CD14-positive monocyte (primary cell): ENCODE measurements around the gene UNG. TPM values are rescaled to one million over a fixed set of nuclear protein-coding genes. Genes with fewer than 3 reads are reported as not detected.
"Not testable (repeated sequence)": the region's sequence is repeated elsewhere in the genome, so short reads cannot be mapped to it uniquely, and the experiment has no call there.

Experiments
- DNase-seq, 3 donors: peaks; one replicate each; pipeline ENCODE4 v3.0.0-alpha.2; 2011 to 2022
- H2AFZ ChIP-seq: 2 replicates; pipeline ENCODE4 v1.6.0; 2012; ENCODE audit warnings: mild to moderate bottlenecking, low read depth, low read length, inconsistent platforms; ENCODE audit not compliant: insufficient read depth, poor library complexity, severe bottlenecking
- H3K27ac ChIP-seq, 2 donors: 1 replicate in 1 of 2; 2 replicates in 1 of 2; pipeline ENCODE4 v1.5.1; 2012 to 2013; ENCODE audit warnings: low read length in 2 of 2, control low read depth in 1 of 2, inconsistent platforms in 1 of 2, low read depth in 1 of 2, mild to moderate bottlenecking in 1 of 2
- H3K27me3 ChIP-seq, 2 donors: one replicate each; pipeline versions ENCODE4 v1.6.0 to v1.6.1; 2011 to 2013; ENCODE audit warnings: low read length in 2 of 2; ENCODE audit not compliant: control insufficient read depth in 2 of 2, insufficient read depth in 2 of 2
- H3K36me3 ChIP-seq, 2 donors: replicated peaks in 1 of 2; 1 replicate in 1 of 2; 2 replicates in 1 of 2; pipeline versions ENCODE4 v1.5.1 to v1.6.1; 2012 to 2013; ENCODE audit warnings: low read length in 2 of 2, control low read depth in 1 of 2, inconsistent platforms in 1 of 2, mild to moderate bottlenecking in 1 of 2; ENCODE audit not compliant: insufficient read depth in 2 of 2, control insufficient read depth in 1 of 2
- H3K4me1 ChIP-seq, 2 donors: 1 replicate in 1 of 2; 2 replicates in 1 of 2; pipeline versions ENCODE4 v1.5.1 to v1.6.1; 2012 to 2013; ENCODE audit warnings: low read length in 2 of 2, control low read depth in 1 of 2, inconsistent platforms in 1 of 2, mild to moderate bottlenecking in 1 of 2, moderate library complexity in 1 of 2; ENCODE audit not compliant: insufficient read depth in 2 of 2, control insufficient read depth in 1 of 2
- H3K4me2 ChIP-seq: replicated peaks from 2 replicates; pipeline ENCODE3; 2012; ENCODE audit warnings: low read length, moderate library complexity, mild to moderate bottlenecking; ENCODE audit not compliant: poor library complexity, severe bottlenecking; ENCODE audit errors: extremely low read depth
- H3K4me3 ChIP-seq, 3 experiments: fragments of 200-600 bp in 1 of 3; sonication (generic) in 1 of 3; replicated peaks in 1 of 3; 1 replicate in 2 of 3; 2 replicates in 1 of 3; pipeline ENCODE4 v1.5.1; 2011 to 2013; ENCODE audit warnings: low read length in 3 of 3, mild to moderate bottlenecking in 3 of 3, control low read depth in 2 of 3, low read depth in 2 of 3, inconsistent platforms in 1 of 3, moderate library complexity in 1 of 3
- H3K79me2 ChIP-seq: 2 replicates; pipeline ENCODE4 v1.6.0; 2012; ENCODE audit warnings: mild to moderate bottlenecking, control low read depth, inconsistent platforms, low read length, moderate library complexity; ENCODE audit not compliant: insufficient read depth
- H3K9ac ChIP-seq: 2 replicates; pipeline ENCODE4 v1.6.0; 2017; ENCODE audit warnings: low read length, mild to moderate bottlenecking; ENCODE audit not compliant: insufficient read depth, poor library complexity, severe bottlenecking
- H3K9me3 ChIP-seq, 2 donors: replicated peaks in 1 of 2; 1 replicate in 1 of 2; 2 replicates in 1 of 2; pipeline versions ENCODE4 v1.5.1 to v1.6.1; 2012 to 2013; ENCODE audit warnings: low read length in 2 of 2, control low read depth in 1 of 2; ENCODE audit not compliant: control insufficient read depth in 1 of 2, insufficient read depth in 1 of 2
- H4K20me1 ChIP-seq: 2 replicates; pipeline ENCODE4 v1.6.0; 2012; ENCODE audit warnings: mild to moderate bottlenecking, low read length, control low read depth, moderate library complexity; ENCODE audit not compliant: insufficient read depth
- H3K27ac Mint-ChIP-seq, 7 donors: one replicate each; pipeline ENCODE4 v1.8.0; 2020; ENCODE audit warnings: mild to moderate bottlenecking in 7 of 7, mixed read lengths in 7 of 7, moderate library complexity in 6 of 7, inconsistent platforms in 2 of 7
- H3K27me3 Mint-ChIP-seq, 3 donors: one replicate each; pipeline ENCODE4 v1.8.0; 2021 to 2022; ENCODE audit warnings: low read depth in 3 of 3, mild to moderate bottlenecking in 3 of 3, mixed read lengths in 3 of 3, moderate library complexity in 3 of 3, inconsistent platforms in 1 of 3
- H3K36me3 Mint-ChIP-seq, 2 donors: one replicate each; pipeline ENCODE4 v1.8.0; 2020; ENCODE audit warnings: mixed read lengths in 2 of 2, inconsistent platforms in 1 of 2, mild to moderate bottlenecking in 1 of 2
- H3K4me1 Mint-ChIP-seq: one replicate; pipeline ENCODE4 v1.8.0; 2020; ENCODE audit warnings: mild to moderate bottlenecking, mixed read lengths
- H3K4me3 Mint-ChIP-seq, 2 donors: one replicate each; pipeline ENCODE4 v1.8.0; 2020; ENCODE audit warnings: mild to moderate bottlenecking in 2 of 2, mixed read lengths in 2 of 2, moderate library complexity in 1 of 2
- H3K9me3 Mint-ChIP-seq, 7 donors: one replicate each; pipeline ENCODE4 v1.8.0; 2020 to 2022; ENCODE audit warnings: mixed read lengths in 7 of 7, mild to moderate bottlenecking in 6 of 7, moderate library complexity in 6 of 7, inconsistent platforms in 2 of 7
- WGBS: methylation state at CpG from one replicate; pipeline ENCODE4 v1.1.5; 2013; ENCODE audit warnings: missing lambda C conversion rate; ENCODE audit not compliant: insufficient coverage; 5-methylcytosine and 5-hydroxymethylcytosine counted together
- intact Hi-C, 2 donors: fragments of 100-400 bp; cut with micrococcal nuclease; formaldehyde crosslinking; loops; one replicate each; pipeline versions ENCODE4 v1.15.0 to v1.15.1; 2023
- polyA plus RNA-seq, 3 donors: library from polyadenylated mRNA; depleted of rRNA in 1 of 3; unstranded in 2 of 3; stranded (reverse) in 1 of 3; fragments of 300-500 nt in 2 of 3; fragments of >200 nt in 1 of 3; fragmentation: Illumina TruSeq in 2 of 3; gene quantifications; 1 replicate in 2 of 3; 2 replicates in 1 of 3; pipeline ENCODE4 v1.2.3, GENCODE V29; 2012 to 2021
- TF ChIP-seq, protein P1 (sequence below): fragments of 200-600 bp; IDR thresholded peaks from one replicate; pipeline ENCODE4 v1.8.0; 2022; ENCODE audit warnings: antibody characterized with exemption, mild to moderate bottlenecking

The UNG gene
- polyA plus RNA-seq, 3 donors = 1.1 to 2.1 (median 2.0) TPM

- Mint-ChIP-seq H3K36me3 (peaks cover 10 to 17% of the 10 kb centered on the region in 2 donors), H3K4me1 (peaks cover 21% of the 10 kb centered on the region), H3K9me3 (peaks cover 0 to 2% (median 0%) of the 10 kb centered on the region in 7 donors), H3K4me3 (peak overlapping the region; percentile 89 to 92), H3K27me3 (peaks cover 0 to 9% (median 2%) of the 10 kb centered on the region in 3 donors), H3K27ac (peak overlapping the region; percentile 66 to 97 (median 89))
- peak overlapping the region; percentile 91 for H3K9ac ChIP-seq
- H3K4me2 ChIP-seq = peak overlapping the region; percentile 93
- peaks cover 11% of the 10 kb centered on the region for H3K79me2 ChIP-seq
- peak overlapping the region; percentile 70 to 94 (median 94) for H3K4me3 ChIP-seq
- 25% methylated on average over 9 of the region's 9 CpGs for WGBS
- intact Hi-C loops = loop anchor here (2.0 to 5.0 kb wide), 3 partner anchors 39 to 491 kb away; partner anchors contain the start of genes ALKBH2 (in 1 of the 2), ISCU (in 1 of the 2) and SART3 (in 1 of the 2)
- TF ChIP-seq, protein P1, sequence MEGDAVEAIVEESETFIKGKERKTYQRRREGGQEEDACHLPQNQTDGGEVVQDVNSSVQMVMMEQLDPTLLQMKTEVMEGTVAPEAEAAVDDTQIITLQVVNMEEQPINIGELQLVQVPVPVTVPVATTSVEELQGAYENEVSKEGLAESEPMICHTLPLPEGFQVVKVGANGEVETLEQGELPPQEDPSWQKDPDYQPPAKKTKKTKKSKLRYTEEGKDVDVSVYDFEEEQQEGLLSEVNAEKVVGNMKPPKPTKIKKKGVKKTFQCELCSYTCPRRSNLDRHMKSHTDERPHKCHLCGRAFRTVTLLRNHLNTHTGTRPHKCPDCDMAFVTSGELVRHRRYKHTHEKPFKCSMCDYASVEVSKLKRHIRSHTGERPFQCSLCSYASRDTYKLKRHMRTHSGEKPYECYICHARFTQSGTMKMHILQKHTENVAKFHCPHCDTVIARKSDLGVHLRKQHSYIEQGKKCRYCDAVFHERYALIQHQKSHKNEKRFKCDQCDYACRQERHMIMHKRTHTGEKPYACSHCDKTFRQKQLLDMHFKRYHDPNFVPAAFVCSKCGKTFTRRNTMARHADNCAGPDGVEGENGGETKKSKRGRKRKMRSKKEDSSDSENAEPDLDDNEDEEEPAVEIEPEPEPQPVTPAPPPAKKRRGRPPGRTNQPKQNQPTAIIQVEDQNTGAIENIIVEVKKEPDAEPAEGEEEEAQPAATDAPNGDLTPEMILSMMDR = no peak
- peak; percentile 19 to 54 (median 39) for DNase-seq
- no peaks in the 10 kb centered on the region for H4K20me1 ChIP-seq
- H3K4me1 ChIP-seq = peaks cover 18 to 21% of the 10 kb centered on the region in 2 donors
- no peaks in the 10 kb centered on the region for H3K27me3 ChIP-seq
- no peaks in the 10 kb centered on the region for H3K9me3 ChIP-seq
- H3K36me3 ChIP-seq = peaks cover 6 to 18% of the 10 kb centered on the region in 2 donors
- peak overlapping the region; percentile 99 for H2AFZ ChIP-seq
- H3K27ac ChIP-seq = peak overlapping the region; percentile 74 to 85
Observed at GRCh38 chr12:109053382-109054123, 43.8 kb upstream of the UNG start.

DNA sequence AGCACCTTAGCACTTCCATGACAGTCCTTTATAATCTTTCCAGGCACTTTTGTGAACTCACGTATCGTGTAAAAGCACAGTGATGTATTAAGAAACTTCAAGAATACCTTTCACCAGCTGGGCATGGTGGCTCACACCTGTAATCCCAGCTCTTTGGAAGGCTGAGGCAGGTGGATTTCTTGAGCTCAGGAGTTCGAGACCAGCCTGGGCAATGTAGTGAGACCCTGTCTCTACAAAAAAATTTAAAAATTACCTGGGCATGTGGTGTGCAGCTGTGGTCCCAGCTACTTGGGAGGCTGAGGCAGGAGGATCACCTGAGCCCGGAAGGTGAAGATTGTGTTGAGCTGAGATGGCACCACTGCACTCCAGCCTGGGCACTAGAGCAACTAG is 43.3 kb upstream of the UNG start:
- H4K20me1 ChIP-seq, H3K27me3 ChIP-seq, DNase-seq, H3K9me3 Mint-ChIP-seq, H3K9me3 ChIP-seq, H3K27me3 Mint-ChIP-seq: not testable (repeated sequence)
- H3K4me3 ChIP-seq = peak overlapping the region in 2 of 3 experiments; percentile 70 to 94
- Mint-ChIP-seq H3K4me1 (peaks cover 21% of the 10 kb centered on the region), H3K4me3 (peak overlapping the region; percentile 89 to 92), H3K36me3 (peaks cover 11 to 20% of the 10 kb centered on the region in 2 donors), H3K27ac (peak overlapping the region in 5 of 7 donors; percentile 35 to 97 (median 86))
- 100% methylated on average over 1 of the region's 4 CpGs for WGBS
- intact Hi-C loops = loop anchor here in 1 of 2 donors (5.0 kb wide), 1 partner anchor 492 kb away; the partner anchor contains the start of genes ISCU and SART3
- H3K79me2 ChIP-seq = peaks cover 11% of the 10 kb centered on the region
- peaks cover 18 to 21% of the 10 kb centered on the region in 2 donors for H3K4me1 ChIP-seq
- H3K4me2 ChIP-seq = peak overlapping the region; percentile 93
- H2AFZ ChIP-seq = peak overlapping the region; percentile 99
- peak overlapping the region; percentile 42 to 85 for H3K27ac ChIP-seq
- H3K9ac ChIP-seq = peak overlapping the region; percentile 91
- H3K36me3 ChIP-seq = peaks cover 8 to 24% of the 10 kb centered on the region in 2 donors
